GM12878 (cell line): ENCODE results near the gene MACROD2. TPM values are rescaled to one million over a fixed set of nuclear protein-coding genes. Genes with fewer than 3 reads are reported as not detected.

ENCODE experiments used
- ATAC-seq: fragments of 200-7000 bp; cut with Tn5 transposase; 3 replicates; pipeline ENCODE4 v1.9.1; 2020; ENCODE audit warnings: mild to moderate bottlenecking, moderate library complexity
- BruUV-seq: library from RNA; stranded (reverse); fragments of 400-500 nt; replicated peaks from 2 replicates; lab custom pipeline; 2021; lab: Mats Ljungman, UMichigan
- CTCF ChIA-PET: fragments of 300-600 bp; sonication (Branson Sonifier 250); formaldehyde crosslinking; extraction: SDS; loops from one replicate; lab custom pipeline; 2021; ENCODE audit warnings: inconsistent platforms; lab: Yijun Ruan, JAX
- POLR2A ChIA-PET: fragments of 350-600 bp; formaldehyde crosslinking; extraction: SDS; loops from one replicate; lab custom pipeline; 2021; ENCODE audit warnings: inconsistent platforms; lab: Charles Lee
- RAD21 ChIA-PET: fragments of 300-600 bp; sonication (Branson Sonifier 250); formaldehyde crosslinking; loops from one replicate; lab custom pipeline; 2023; ENCODE audit warnings: antibody characterized with exemption; ENCODE audit not compliant: unreplicated experiment; lab: Charles Lee
- SMC1A ChIA-PET: fragments of 300-600 bp; sonication (Branson Sonifier 250); formaldehyde crosslinking; loops from one replicate; lab custom pipeline; 2023; ENCODE audit not compliant: unreplicated experiment, uncharacterized antibody; lab: Charles Lee
- DNase-seq: peaks from one replicate; pipeline ENCODE4 v3.0.0-alpha.2; 2011; ENCODE audit warnings: low read depth, low spot score
- FAIRE-seq: peaks from 3 replicates; lab custom pipeline; 2011; peaks lifted over from hg19 to GRCh38; lab: Jason Lieb, UNC
- H2AFZ ChIP-seq: 2 replicates; pipeline ENCODE4 v1.6.0; 2011; ENCODE audit warnings: low read depth, low read length, control low read depth; ENCODE audit not compliant: control insufficient read depth
- H3K27ac ChIP-seq: 2 replicates; pipeline ENCODE4 v1.5.1; 2011; ENCODE audit warnings: control low read depth; ENCODE audit not compliant: control insufficient read depth, insufficient read depth
- H3K27me3 ChIP-seq, 2 experiments: replicated peaks in 1 of 2; 2 replicates each; pipeline versions ENCODE4 v1.6.0 to v1.6.1; 2011; ENCODE audit warnings: low read length in 1 of 2; ENCODE audit not compliant: control insufficient read depth in 2 of 2, insufficient read depth in 2 of 2
- H3K36me3 ChIP-seq, 2 experiments: 2 replicates each; pipeline ENCODE4 v1.5.1; 2011; ENCODE audit warnings: low read length in 1 of 2; ENCODE audit not compliant: control insufficient read depth in 2 of 2, insufficient read depth in 2 of 2
- H3K4me1 ChIP-seq: 2 replicates; pipeline ENCODE4 v1.6.1; 2011; ENCODE audit warnings: mild to moderate bottlenecking, low read length, moderate library complexity, mixed read lengths; ENCODE audit not compliant: control insufficient read depth, insufficient read depth
- H3K4me2 ChIP-seq: 2 replicates; pipeline ENCODE4 v1.6.0; 2011; ENCODE audit warnings: control low read depth; ENCODE audit not compliant: control insufficient read depth, insufficient read depth
- H3K4me3 ChIP-seq: fragments of 200-600 bp; sonication (generic); 2 replicates; pipeline ENCODE4 v1.5.1; 2016
- H3K79me2 ChIP-seq: 2 replicates; pipeline ENCODE4 v1.6.0; 2011; ENCODE audit warnings: low read length; ENCODE audit not compliant: control insufficient read depth, insufficient read depth
- H3K9ac ChIP-seq: 2 replicates; pipeline ENCODE4 v1.8.0; 2011; ENCODE audit warnings: low read length, control low read depth, mixed read lengths; ENCODE audit not compliant: control insufficient read depth, insufficient read depth
- H3K9me3 ChIP-seq: replicated peaks from 3 replicates; pipeline ENCODE4 v1.5.1; 2011; ENCODE audit warnings: mild to moderate bottlenecking, low read length; ENCODE audit not compliant: control insufficient read depth, insufficient read depth
- H4K20me1 ChIP-seq: 2 replicates; pipeline ENCODE4 v1.6.0; 2011; ENCODE audit not compliant: control insufficient read depth, insufficient read depth
- CHD4 ChIP-seq: fragments of 200-600 bp; sonication (generic); IDR thresholded peaks from 2 replicates; pipeline ENCODE4 v1.6.1; 2016; ENCODE audit warnings: mild to moderate bottlenecking
- E4F1 ChIP-seq: fragments of 450-650 bp; IDR thresholded peaks from 2 replicates; pipeline ENCODE4 v1.6.1; 2018; ENCODE audit warnings: borderline replicate concordance, mild to moderate bottlenecking; ENCODE audit not compliant: partially characterized antibody
- IKZF2 ChIP-seq, 2 experiments: fragments of 450-650 bp; IDR thresholded peaks; 2 replicates each; pipeline ENCODE4 v1.6.1; 2017; ENCODE audit warnings: mild to moderate bottlenecking in 2 of 2, moderate library complexity in 2 of 2
- IRF3 ChIP-seq: fragments of 450-650 bp; IDR thresholded peaks from 2 replicates; pipeline ENCODE4 v1.6.1; 2014; ENCODE audit warnings: mild to moderate bottlenecking
- KAT2A ChIP-seq: conservative IDR thresholded peaks from 2 replicates; pipeline ENCODE4 v1.6.1; 2011; ENCODE audit warnings: low read depth, low read length; ENCODE audit not compliant: control insufficient read depth
- NFYB ChIP-seq: IDR thresholded peaks from 2 replicates; pipeline ENCODE4 v1.6.1; 2011; ENCODE audit warnings: low read depth, mild to moderate bottlenecking, low read length, improper control_type of control experiment, moderate library complexity; ENCODE audit not compliant: insufficient read depth
- NKRF ChIP-seq: fragments of 450-650 bp; conservative IDR thresholded peaks from 2 replicates; pipeline ENCODE4 v1.6.1; 2017; ENCODE audit warnings: mild to moderate bottlenecking, moderate library complexity
- POLR2A ChIP-seq: IDR thresholded peaks from 2 replicates; pipeline ENCODE4 v1.6.1; 2011; ENCODE audit warnings: low read depth, mild to moderate bottlenecking, low read length
- SKIL ChIP-seq: fragments of 450-650 bp; IDR thresholded peaks from 2 replicates; pipeline ENCODE4 v1.6.1; 2017; ENCODE audit warnings: mild to moderate bottlenecking, low read depth, inconsistent platforms; ENCODE audit not compliant: poor library complexity, severe bottlenecking
- SPI1 ChIP-seq: IDR thresholded peaks from 2 replicates; pipeline ENCODE4 v1.6.1; 2011; ENCODE audit warnings: low read depth, mild to moderate bottlenecking, low read length, moderate library complexity, borderline replicate concordance; ENCODE audit not compliant: insufficient read depth
- SREBF2 ChIP-seq: IDR thresholded peaks from 2 replicates; pipeline ENCODE4 v1.6.1; 2012; ENCODE audit warnings: mild to moderate bottlenecking, low read length
- SUPT20H ChIP-seq: IDR thresholded peaks from 2 replicates; pipeline ENCODE4 v1.6.1; 2011; ENCODE audit warnings: low read depth, mild to moderate bottlenecking, low read length, moderate library complexity, borderline replicate concordance; ENCODE audit not compliant: control insufficient read depth
- USF2 ChIP-seq: IDR thresholded peaks from 2 replicates; pipeline ENCODE4 v1.6.1; 2011; ENCODE audit warnings: low read depth, low read length, improper control_type of control experiment, borderline replicate concordance
- ZNF217 ChIP-seq: fragments of 450-650 bp; IDR thresholded peaks from 2 replicates; pipeline ENCODE4 v1.6.1; 2017; ENCODE audit warnings: antibody characterized with exemption, mild to moderate bottlenecking
- in situ Hi-C: fragments of 300-500 bp; cut with MboI; formaldehyde crosslinking; loops from 9 replicates; pipeline ENCODE4 v1.14.3; 2018; ENCODE audit warnings: mixed read lengths
- intact Hi-C: fragments of 100-400 bp; cut with micrococcal nuclease; formaldehyde crosslinking; loops from one replicate; pipeline ENCODE4 v1.14.2; 2022; ENCODE audit not compliant: unreplicated experiment
- polyA plus RNA-seq, 11 experiments: library from polyadenylated mRNA; depleted of rRNA in 4 of 11; unstranded in 6 of 11; stranded (reverse) in 5 of 11; fragments of >200 nt; fragmentation: Nextera tagmentation in 4 of 11; fragmentation: Illumina TruSeq in 1 of 11; extraction: Ambion mirVana in 4 of 11; extraction: Trizol in 1 of 11; gene quantifications; 1 replicate in 1 of 11; 2 replicates in 10 of 11; pipeline versions ENCODE4 v1.2.1 to v1.2.3, GENCODE V29; 2011 to 2016; ENCODE audit warnings: inconsistent platforms in 2 of 11, missing spikeins in 2 of 11, low read depth in 1 of 11
- total RNA-seq, 4 experiments: library from RNA; depleted of rRNA in 3 of 4; stranded (reverse); fragments of >200 nt in 3 of 4; fragmentation: Illumina TruSeq in 1 of 4; extraction: Trizol in 1 of 4; gene quantifications; 2 replicates each; pipeline versions ENCODE4 v1.2.1 to v1.2.3, GENCODE V29; 2013 to 2021

The MACROD2 gene
- total and polyA plus RNA-seq, 10 of the 15 experiments (the other 5 are each of a cell fraction or from before 2014, with no cell fraction given), result 1.1 to 21.5 (median 2.2) TPM

- Histone ChIP-seq H2AFZ (no peak overlapping the region), H3K27ac (no peak overlapping the region), H3K9me3 (no peaks in the 10 kb centered on the region), H3K4me1 (no peaks in the 10 kb centered on the region), H3K36me3 (no peaks in the 10 kb centered on the region), H3K4me3 (no peak overlapping the region), H3K79me2 (no peaks in the 10 kb centered on the region), H4K20me1 (no peaks in the 10 kb centered on the region), H3K9ac (no peak overlapping the region), H3K27me3 (no peaks in the 10 kb centered on the region), H3K4me2 (no peak overlapping the region)
- SMC1A ChIA-PET, result no interaction called here
- RAD21 ChIA-PET, result no interaction called here
- ATAC-seq (no peak), DNase-seq (no peak), FAIRE-seq (no peak)
- intact Hi-C loops (no loop called here), in situ Hi-C loops (no loop called here)
- CTCF ChIA-PET, result interaction anchor here (0.6 kb wide), 1 partner anchor 762 kb away, joined by 4 read pairs; no protein-coding TSS in a partner anchor
- POLR2A ChIA-PET, result no interaction called here
- BruUV-seq, result no TSS peak
- TF ChIP-seq SKIL (no peak), E4F1 (no peak), CHD4 (no peak), IKZF2 (IDR thresholded peaks at IDR 0.05) (no peak), ZNF217 (no peak), SUPT20H (no peak), NKRF (no peak), IRF3 (no peak), USF2 (no peak), NFYB (no peak), SREBF2 (no peak), POLR2A (no peak), SPI1 (no peak), KAT2A (no peak)
Measured at GRCh38 chr20:14303651-14304050, 308.3 kb downstream of the MACROD2 start.
